Panc1 (cell line): Measurements from ENCODE around the gene KLRD1. TPM values are rescaled to one million over a fixed set of nuclear protein-coding genes. Genes with fewer than 3 reads are reported as not detected.
"Not testable (repeated sequence)": the region's sequence is repeated elsewhere in the genome, so short reads cannot be mapped to it uniquely, and the experiment has no call there.

Source experiments
- ATAC-seq: fragments of 200-7000 bp; cut with Tn5 transposase; 2 replicates; pipeline ENCODE4 v1.9.1; 2020; ENCODE audit warnings: mild to moderate bottlenecking, moderate library complexity
- BruUV-seq: library from RNA; stranded (reverse); fragments of 400-500 nt; replicated peaks from 2 replicates; lab custom pipeline; 2021; lab: Mats Ljungman, UMichigan
- CTCF ChIA-PET: fragments of 300-600 bp; sonication (Branson Sonifier 250); formaldehyde crosslinking; loops from one replicate; lab custom pipeline; 2022; ENCODE audit warnings: antibody characterized with exemption; lab: Charles Lee
- POLR2A ChIA-PET: fragments of 300-600 bp; sonication (Branson Sonifier 250); formaldehyde crosslinking; loops from one replicate; lab custom pipeline; 2022; ENCODE audit warnings: antibody characterized with exemption; lab: Charles Lee
- DNase-seq: peaks from one replicate; pipeline ENCODE4 v3.0.0-alpha.2; 2010; ENCODE audit warnings: low read depth, low spot score
- H3K27ac ChIP-seq: 2 replicates; pipeline ENCODE4 v1.5.1; 2011; ENCODE audit warnings: mild to moderate bottlenecking, low read length, inconsistent platforms
- H3K27me3 ChIP-seq: fragments of 200-500 bp; sonication (Bioruptor generic); 2 replicates; pipeline ENCODE4 v1.6.0; 2014; ENCODE audit warnings: low read length, inconsistent platforms; ENCODE audit not compliant: control insufficient read depth, insufficient read depth
- H3K36me3 ChIP-seq: fragments of 200-500 bp; sonication (Bioruptor generic); 2 replicates; pipeline ENCODE4 v1.5.1; 2014; ENCODE audit warnings: inconsistent platforms, mild to moderate bottlenecking, low read length, moderate library complexity; ENCODE audit not compliant: control insufficient read depth, insufficient read depth
- H3K4me1 ChIP-seq: 2 replicates; pipeline ENCODE4 v1.5.1; 2011; ENCODE audit warnings: inconsistent platforms, mild to moderate bottlenecking, low read length, moderate library complexity; ENCODE audit not compliant: control insufficient read depth, insufficient read depth
- H3K4me3 ChIP-seq, 2 experiments: 2 replicates each; pipeline ENCODE4 v1.5.1; 2011 to 2012; ENCODE audit warnings: low read depth in 2 of 2, low read length in 2 of 2, mild to moderate bottlenecking in 2 of 2, inconsistent platforms in 1 of 2, moderate library complexity in 1 of 2
- H3K9me3 ChIP-seq: fragments of 200-500 bp; sonication (Bioruptor generic); 2 replicates; pipeline ENCODE4 v1.5.1; 2014; ENCODE audit warnings: low read depth, mild to moderate bottlenecking, inconsistent platforms, low read length, moderate library complexity; ENCODE audit not compliant: control insufficient read depth, insufficient read depth
- TCF7L2 ChIP-seq: IDR thresholded peaks from 2 replicates; pipeline ENCODE4 v1.6.1; 2011; ENCODE audit warnings: mild to moderate bottlenecking, low read depth, low read length, inconsistent platforms
- in situ Hi-C: cut with HindIII; loops from 2 replicates; pipeline ENCODE4 v1.10.0; 2016; ENCODE audit warnings: low sequenced_read_pairs, low pct_unique_long_range_greater_than_20kb
- intact Hi-C: fragments of 100-400 bp; cut with micrococcal nuclease; formaldehyde crosslinking; loops from one replicate; pipeline ENCODE4 v1.10.0; 2022; ENCODE audit not compliant: unreplicated experiment
- total RNA-seq: library from RNA; stranded (reverse); gene quantifications from one replicate; pipeline ENCODE4 v1.2.1, GENCODE V29; 2021; ENCODE audit not compliant: unreplicated experiment

KLRD1 gene
- total RNA-seq, 1 experiment from 2014 or later, result not detected

DNA sequence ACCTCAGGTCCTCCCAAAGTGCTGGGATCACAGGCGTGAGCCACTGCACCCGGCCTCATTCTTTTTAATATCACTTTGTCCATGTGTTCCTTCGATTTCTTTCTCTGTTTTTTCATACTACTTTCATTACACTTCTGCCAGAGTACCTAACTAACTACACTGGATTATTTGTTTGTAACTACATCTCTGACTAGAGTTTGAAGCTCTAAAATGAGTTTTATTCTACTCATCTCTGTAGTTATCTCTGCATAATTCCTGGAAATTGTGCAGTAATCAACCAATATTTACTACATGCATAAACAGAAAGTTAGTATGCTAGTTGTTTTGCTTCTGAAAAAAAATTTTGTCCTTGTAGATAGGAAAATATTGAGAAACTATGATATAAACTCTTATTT is 67.0 kb downstream of the KLRD1 start (continued):
- TF ChIP-seq TCF7L2, result no peak

DNA sequence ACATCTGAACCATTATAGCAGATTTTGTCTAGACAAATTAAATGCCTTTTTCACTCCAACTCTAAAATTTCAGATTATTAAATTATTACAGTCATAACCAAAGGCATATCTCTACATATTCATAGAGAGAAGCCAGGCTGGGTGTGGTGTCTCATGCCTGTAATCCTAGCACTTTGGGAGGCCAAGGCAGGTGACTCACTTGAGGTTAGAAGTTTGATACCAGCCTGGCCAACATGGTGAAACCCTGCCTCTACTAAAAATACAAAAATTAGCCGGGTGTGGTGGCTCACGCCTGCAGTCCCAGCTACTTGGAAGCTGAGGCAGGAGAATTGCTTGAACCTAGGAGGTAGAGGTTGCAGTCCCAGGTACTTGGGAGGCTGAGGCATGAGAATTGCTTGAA is 71.1 kb downstream of the KLRD1 start:
- intact Hi-C loops, POLR2A ChIA-PET, H3K9me3 ChIP-seq, DNase-seq, H3K27me3 ChIP-seq, H3K27ac ChIP-seq, BruUV-seq, in situ Hi-C loops, H3K4me1 ChIP-seq, H3K36me3 ChIP-seq, CTCF ChIA-PET, ATAC-seq, H3K4me3 ChIP-seq: not testable (repeated sequence)

Other genes with a start within 250 kb of the KLRD1 start
- 0.41 TPM for gene CLEC1A, start 208.9 kb upstream of the KLRD1 start, total RNA-seq
- not detected for gene CLEC7A, start 177.7 kb upstream of the KLRD1 start, total RNA-seq
- 0.74 TPM for gene OLR1, start 135.7 kb upstream of the KLRD1 start, total RNA-seq
- not detected for gene TMEM52B, start 128.8 kb upstream of the KLRD1 start, total RNA-seq
- 24.1 TPM for gene GABARAPL1, start 95.0 kb upstream of the KLRD1 start, total RNA-seq
- gene KLRK1, start 82.2 kb downstream of the KLRD1 start, total RNA-seq, result 0.95 TPM
- 1.4 TPM for gene KLRC4, start 101.9 kb downstream of the KLRD1 start, total RNA-seq
- gene KLRC3, start 112.7 kb downstream of the KLRD1 start, total RNA-seq, result 0.74 TPM
- gene KLRC2, start 128.1 kb downstream of the KLRD1 start, total RNA-seq, result not detected
- gene KLRC1, start 145.5 kb downstream of the KLRD1 start, total RNA-seq, result not detected
- gene EIF2S3B, start 198.0 kb downstream of the KLRD1 start, total RNA-seq, result 0.28 TPM